SKM-1 treated with dmso at 0.1 percent for 144 hours (cell line): ENCODE results near the gene MATR3.
"Not testable (repeated sequence)": the region's sequence is repeated elsewhere in the genome, so short reads cannot be mapped to it uniquely, and the experiment has no call there.

Experiments
- DNase-seq: peaks from one replicate; lab custom pipeline; 2025; ENCODE audit not compliant: unreplicated experiment; lab: John Stamatoyannopoulos, UW

The MATR3 gene

DNA sequence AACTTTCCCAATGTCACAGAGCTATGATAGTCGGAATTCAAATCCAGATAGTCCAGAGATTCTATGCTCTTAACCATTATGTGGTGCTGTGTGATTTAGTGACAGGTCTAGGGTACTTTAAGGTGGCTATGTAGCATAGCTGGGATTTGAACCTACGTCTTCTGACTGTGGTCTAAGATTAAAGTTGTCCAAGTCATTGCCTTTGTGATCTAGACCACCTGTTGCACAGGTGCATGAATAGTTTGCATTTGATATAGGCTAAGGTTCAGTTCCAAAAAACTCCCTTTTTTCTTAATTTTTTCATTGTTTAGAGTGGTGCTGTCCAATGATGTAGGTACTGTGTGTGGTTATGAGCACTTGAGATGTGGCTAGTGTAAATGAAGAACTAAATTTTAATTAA lies 50.6 kb downstream of the MATR3 start:
- no peak for DNase-seq

DNA sequence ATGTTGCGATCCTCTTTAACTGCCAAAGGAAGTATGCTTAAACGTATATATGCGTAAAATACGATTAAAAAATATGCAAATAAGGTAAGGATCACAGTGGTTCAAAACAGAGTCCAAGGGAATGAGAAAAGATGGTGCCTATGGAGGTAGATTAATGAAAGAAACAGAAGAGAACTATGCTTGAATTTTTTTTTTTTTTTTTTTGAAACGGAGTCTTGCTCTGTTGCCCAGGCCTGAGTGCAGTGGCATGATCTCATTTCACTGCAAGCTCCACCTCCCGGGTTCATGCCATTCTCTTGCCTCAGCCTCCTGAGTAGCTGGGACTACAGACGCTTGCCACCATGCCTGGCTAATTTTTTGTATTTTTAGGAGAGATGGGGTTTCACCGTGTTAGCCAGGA lies 51.9 kb downstream of the MATR3 start:
- DNase-seq: not testable (repeated sequence)

DNA sequence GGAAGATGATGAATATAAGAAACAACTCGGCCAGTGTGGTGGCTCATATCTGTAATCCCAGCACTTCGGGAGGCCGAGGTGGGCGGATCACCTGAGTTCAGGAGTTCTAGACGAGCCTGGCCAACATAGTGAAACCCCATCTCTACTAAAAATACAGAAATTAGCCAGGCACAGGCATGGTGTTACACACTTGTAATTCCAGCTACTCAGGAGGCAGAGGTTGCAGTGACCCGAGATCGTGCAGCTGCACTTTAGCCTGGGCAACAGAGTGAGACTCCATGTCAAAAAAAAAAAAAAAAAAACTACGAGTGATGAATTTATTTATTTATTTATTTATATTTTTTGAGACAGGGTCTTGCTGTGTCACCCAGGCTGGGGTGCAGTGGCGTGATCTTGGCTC lies 54.3 kb downstream of the MATR3 start:
- DNase-seq: not testable (repeated sequence)

DNA sequence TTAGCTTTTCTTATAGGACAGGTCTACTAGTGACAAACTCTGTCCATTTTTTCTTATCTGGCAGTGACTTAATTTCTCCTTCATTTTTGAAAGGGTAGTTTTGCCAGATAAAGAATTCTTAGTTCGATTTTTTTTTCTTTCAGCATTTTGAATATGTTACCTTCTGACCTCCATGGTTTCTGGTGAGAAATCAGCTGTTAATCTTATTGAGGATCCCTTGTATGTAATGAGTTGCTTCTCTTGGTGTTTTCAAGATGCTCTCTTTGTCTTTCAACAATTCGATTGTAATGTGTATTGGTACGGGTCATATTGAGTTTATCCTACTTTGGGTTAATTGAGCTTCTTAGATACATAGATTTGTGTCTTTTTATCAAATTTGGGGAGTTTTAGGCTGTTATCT lies 60.6 kb downstream of the MATR3 start:
- DNase-seq: no peak

DNA sequence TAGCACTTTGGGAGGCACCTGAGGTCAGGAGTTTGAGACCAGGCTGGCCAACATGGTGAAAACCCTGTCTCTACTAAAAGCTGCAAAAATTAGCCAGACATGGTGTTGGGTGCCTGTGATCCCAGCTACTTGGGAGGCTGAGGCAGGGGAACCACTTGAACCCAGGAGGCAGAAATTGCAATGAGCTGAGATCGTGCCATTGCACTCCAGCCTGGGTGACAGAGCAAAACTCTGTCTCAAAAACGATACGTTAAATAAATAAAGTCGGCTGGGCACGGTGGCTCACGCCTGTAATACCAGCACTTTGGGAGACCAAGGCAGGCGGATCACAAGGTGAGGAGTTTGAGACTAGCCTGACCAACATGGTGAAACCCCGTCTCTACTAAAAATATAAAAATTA lies 62.4 kb downstream of the MATR3 start:
- not testable (repeated sequence) for DNase-seq

DNA sequence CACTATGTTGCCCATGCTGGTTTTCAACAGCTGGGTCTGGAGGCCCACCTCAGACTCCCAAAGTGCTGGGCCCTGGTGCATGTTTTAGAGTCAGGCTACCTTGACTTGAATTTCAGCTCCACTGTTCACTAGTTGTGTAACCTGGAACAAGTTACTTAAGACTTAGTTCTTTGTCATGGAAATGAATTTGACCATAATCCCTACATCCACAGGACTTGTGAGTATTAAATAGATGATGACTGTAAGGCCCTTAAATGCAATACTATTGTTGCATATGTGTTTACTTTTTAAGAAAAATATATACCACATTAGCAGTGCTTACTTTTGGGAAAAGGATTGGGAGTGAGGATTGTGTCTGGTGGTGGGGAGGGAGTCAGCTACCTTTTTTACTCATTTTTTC lies 64.5 kb downstream of the MATR3 start:
- DNase-seq: no peak

DNA sequence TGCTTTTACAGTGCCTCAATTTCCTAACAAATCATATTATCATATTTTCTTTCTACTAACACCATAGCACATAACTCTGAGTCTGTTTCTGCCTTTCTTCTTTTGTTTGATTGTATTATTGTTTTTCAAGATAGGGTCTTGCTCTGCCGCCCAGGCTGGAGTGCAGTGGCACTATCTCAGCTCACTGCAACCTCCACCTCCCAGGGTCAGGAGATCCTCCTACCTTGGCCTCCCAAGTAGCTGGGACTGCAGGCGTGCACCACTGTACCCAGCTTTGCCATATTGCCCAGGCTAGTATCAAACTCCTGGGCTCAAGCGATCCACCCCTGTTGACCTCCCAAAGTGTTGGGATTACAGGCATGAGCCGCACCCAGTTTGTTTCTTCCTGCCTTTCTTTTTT lies 66.8 kb downstream of the MATR3 start:
- DNase-seq: no peak

DNA sequence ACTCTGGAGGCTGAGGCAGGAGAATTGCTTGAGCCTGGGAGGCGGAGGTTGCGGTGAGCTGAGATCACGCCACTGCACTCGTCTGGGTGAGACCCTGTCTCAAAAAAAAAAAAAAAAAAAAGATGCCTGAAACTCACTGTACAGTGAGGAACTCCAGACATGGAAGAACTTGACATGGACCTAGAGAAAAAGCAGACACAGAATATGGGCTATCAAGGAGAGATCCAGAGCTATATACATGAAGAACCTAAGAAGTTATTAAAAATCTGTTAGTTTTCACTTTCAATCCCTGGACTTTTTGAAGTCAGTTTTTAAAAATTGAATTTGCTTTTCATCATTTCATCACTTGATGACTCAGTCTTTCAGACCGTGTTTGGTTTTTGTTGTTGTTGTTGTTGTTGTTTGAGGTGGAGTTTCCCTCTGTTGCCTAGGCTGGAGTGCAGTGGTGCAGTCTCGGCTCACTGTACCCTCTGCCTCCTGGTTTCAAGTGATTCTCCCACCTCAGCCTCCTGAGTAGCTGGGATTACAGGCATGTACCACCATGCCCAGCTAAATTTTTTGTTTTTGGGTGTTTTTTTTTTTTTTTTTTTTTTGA lies 68.4 kb downstream of the MATR3 start:
- DNase-seq: no peak

DNA sequence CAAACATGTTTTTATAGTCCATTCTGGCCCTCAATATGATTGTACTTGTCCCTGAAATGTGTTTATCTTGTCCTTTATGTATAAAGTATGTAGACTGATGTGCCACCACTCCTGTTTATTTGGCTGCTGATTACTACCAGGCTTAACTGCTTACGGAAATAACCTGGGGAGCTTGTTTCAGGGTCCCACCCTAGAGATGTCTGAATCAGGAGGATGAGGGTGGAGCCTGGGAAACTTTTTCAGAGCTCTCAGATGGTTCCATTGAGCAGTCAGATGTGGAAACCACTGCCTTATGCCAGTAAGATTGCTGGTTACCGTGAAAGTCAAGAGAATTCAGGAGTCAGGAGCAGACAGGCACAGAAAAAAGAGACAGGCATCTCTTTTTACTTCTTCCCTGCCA lies 70.4 kb downstream of the MATR3 start:
- no peak for DNase-seq

DNA sequence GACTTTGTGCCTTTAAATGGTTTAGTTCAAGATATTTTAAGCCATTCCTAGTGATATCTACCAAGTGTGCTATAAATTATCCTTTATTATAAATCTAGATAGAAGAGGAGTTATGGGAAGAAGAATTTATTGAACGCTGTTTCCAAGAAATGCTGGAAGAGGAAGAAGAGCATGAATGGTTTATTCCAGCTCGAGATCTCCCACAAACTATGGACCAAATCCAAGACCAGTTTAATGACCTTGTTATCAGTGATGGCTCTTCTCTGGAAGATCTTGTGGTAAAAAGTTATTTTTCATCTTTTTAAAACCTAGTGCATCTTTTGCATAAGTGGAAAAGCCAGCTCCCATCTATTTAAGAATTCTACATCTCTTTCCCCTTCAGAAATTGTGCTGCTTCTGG lies 70.9 kb downstream of the MATR3 start:
- no peak for DNase-seq

DNA sequence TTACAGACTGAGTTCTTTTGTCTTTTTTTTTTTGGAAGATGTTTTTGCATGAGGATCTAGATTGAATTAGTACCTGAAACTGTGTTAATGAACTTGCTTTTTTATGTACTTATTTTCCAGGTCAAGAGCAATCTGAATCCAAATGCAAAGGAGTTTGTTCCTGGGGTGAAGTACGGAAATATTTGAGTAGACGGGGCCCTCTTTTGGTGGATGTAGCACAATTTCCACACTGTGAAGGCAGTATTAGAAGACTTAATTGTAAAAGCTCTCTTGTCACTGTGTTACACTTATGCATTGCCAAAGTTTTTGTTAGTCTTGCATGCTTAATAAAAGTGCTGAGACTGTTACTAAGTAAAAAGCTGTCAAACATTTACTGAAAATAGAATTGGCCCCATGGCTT lies 75.1 kb downstream of the MATR3 start:
- no peak for DNase-seq

DNA sequence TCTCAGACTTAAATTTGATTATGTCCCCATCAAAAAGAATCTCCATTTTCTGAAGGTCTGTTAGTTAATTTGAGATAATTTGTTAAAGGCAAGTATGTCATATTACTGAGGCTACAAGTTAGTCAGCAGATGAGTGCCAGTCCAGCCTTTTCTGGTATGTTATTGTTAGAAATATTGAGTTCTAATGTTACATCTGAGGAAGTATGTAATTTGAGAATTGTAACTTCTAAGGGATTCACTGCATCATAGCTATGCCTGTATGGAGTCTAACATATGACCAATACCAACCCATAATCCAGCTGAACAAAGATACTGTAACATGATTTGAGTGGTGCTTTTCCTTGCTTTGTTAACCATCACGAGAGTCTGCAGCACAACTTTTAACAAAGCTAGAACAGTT lies 75.6 kb downstream of the MATR3 start:
- DNase-seq: no peak

DNA sequence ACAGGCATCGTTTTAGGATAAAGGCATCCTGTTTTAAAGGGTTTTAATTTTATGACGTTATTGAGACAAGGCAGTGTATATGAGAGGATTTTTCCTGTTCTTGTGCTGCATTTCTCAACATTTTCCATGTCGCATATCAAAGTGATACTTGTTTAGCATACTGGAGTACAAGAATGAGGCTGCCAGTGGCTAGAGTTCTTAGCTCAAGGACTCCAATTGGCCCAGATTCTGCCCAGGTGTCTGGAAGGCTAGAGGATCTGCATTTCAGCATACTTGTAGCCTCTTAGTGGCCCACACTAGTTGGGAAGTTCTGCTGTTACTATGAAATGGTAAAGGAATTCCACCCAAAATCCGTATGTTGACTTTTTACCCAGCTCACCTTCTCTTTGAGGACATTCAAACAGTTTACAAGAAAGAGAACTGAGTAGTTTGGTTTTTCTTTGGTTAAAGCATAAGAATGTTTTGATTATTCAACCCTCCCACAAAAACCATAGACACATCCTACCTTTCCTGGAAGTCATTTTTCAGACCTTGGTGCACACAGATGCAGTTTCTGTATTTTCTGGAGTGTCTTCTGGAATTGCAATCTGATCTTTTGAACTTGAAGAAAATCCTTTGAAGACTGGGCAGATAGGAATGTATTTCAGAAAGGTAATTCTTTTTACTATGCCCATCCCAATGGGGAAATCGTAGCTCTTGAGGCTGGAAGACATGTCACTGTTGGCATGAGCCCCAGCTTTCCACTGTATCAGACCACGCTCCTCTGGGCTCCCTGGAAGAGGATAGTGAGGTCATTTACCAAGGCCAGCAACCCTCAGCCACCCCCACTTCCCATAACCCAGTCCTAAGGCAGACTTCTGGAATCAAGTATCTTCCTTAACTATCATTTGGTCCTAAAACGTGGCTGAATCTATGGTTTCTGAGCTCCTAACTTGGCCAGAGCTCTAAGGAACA lies 78.2 kb downstream of the MATR3 start:
- DNase-seq: no peak

DNA sequence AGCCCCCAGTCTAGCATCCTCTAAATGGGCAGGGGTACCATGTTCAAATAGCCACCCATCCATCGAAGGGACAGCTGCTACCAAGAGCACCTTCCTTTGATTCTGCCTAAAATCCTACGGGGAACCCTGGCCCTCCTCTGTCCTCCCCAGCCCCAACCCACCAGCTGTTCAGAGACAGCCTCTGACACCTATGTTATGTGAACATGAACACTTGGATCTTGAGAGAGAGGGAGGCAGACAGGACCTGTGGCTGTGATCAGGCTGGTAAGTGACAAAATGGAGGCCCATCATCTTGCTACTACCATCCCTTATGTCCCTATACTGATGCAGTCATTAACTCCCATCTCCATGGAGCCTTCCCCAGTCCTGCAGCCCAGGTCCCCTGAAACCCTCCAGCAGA lies 81.4 kb downstream of the MATR3 start:
- no peak for DNase-seq

DNA sequence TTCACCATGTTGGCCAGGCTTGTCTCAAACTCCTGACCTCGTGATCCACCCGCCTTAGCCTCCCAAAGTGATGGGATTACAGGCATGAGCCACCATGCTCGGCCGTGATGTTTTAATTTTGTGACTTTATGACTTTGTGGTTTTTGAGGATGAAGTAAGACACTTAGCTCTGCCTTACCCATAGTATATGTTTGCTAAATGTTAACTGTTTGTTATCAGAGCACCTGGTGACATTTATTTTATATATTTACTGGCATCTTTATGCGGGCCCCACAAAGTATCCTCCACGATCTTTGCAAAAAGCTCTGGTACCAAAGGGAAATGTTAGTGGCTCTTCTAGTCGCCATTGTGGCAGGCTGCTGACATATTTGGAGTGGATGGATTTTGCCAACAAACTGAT lies 82.8 kb downstream of the MATR3 start:
- DNase-seq: no peak

DNA sequence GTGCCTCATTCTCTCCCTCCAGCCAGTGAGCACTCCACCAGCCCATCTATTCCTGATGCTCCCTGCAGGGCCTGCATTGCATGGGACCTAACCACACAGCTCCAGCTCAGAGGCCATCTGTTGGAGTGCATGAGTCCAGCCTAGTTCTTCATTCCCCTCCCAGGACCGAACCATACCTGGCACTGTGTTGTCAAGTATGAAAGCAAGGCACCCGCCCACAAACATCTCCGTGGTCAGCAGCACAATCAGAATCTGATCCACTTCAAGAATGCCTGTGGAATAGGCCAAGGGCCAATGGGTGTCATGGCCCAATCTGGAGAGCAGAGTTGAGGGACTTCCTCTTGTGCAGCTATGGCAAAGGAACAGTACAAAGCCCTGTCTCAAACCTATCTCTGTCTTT lies 83.7 kb downstream of the MATR3 start:
- no peak for DNase-seq

DNA sequence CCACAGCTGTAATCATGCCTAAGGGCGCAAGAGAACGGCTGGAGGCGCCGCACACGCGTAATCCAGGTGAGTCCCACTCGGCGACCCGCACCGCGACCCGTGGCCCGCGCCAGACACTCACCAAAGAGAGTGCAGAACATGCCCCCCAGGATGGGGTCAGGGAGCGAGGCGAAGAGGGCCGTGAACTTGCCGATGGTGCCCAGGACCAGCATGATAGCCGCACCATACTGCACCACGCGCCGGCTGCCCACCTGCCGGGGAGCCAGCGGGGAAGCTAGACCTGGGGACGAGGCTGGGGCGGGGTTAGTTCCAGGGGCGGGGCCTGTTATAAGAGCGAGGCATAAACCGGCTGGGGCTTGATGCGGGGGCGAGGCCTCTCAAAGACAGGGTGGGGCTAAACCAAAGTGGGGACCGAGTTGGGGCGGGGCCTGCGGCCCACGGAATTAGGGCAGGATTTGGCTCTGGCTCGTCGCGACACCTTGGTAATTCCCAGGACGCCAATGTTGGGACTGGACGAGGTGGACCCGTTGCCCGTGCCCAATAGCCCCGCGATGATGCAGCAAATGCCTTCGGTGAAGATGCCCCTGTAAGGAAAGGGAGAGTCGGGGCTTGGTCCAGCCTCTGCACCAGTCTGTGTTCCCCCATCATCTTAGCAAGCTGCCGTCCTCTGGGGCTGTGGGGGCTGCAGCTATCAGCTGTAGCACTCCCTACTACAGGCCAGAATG lies 84.7 kb downstream of the MATR3 start:
- no peak for DNase-seq

DNA sequence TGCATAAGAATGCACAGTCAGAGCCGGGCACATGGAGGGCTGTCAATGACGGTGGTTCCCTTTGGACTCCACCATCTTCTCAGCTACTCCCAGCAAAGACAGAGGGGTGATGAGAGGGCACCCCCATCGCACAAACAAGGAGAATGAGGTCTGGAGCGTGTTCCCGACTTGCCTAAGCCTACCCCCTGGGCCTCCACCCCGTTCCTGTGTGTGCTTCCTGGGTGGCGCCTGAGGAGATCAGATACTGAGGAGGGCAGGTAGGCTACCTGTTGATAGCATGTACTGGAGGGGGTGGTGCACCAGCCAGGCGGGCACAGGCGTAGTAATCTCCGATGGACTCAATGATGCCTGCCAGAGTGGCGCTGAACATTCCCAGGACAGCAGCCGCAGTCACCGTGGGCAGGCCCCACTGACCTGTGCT lies 85.4 kb downstream of the MATR3 start:
- no peak for DNase-seq

DNA sequence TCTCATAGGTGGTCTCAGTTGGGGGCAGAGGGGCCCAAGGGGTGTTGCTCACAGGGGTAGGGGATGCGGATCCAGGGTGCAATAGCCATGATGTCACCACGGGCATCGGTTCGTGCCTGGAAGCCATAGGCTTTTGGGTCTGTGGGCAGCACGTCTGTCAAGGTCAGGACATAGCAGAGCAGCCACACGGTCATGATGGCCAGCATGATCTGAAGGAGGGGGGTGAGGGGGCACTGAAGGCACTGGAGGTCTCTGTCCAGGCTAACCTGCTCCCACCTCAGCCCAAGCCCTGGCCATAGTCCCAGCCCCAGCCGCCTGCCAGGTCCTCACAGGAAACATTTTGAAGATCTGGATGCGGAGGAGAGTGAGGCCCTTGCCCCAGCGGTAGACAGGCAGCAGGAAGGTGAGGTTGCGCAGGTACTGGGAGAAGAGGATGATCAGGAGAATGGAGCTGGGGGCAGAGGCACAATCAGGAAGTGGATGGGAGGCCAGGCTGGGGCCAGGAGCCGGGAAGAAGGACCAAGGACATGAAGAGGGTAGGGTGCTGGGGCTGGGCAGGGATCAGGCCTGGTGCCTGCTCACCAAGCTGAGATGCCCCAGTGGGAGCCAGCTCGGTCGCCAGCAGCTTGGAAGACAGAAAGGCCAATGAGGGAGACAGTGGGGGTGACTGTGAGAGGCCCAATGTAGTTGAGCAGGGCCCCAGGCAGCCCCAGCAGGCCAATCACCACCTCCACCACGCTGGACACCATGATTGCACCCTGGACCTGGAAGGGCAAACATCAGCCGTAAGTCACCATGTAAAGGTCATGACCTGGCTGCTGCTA lies 86.3 kb downstream of the MATR3 start:
- DNase-seq: no peak
